HG03064 (cell line): ENCODE data around the gene DPH1.
A peak's percentile ranks its signal among the peaks of the same experiment; 100 is the strongest.

Experiments
- ATAC-seq: cut with Tn5 transposase; IDR thresholded peaks from one replicate; pipeline ENCODE4 v1.9.1; 2021; ENCODE audit warnings: low read depth; ENCODE audit not compliant: unreplicated experiment

The DPH1 gene

GRCh38 chr17:2025622-2026309 is 4.2 kb upstream of the DPH1 start:
- no peak for ATAC-seq

DNA sequence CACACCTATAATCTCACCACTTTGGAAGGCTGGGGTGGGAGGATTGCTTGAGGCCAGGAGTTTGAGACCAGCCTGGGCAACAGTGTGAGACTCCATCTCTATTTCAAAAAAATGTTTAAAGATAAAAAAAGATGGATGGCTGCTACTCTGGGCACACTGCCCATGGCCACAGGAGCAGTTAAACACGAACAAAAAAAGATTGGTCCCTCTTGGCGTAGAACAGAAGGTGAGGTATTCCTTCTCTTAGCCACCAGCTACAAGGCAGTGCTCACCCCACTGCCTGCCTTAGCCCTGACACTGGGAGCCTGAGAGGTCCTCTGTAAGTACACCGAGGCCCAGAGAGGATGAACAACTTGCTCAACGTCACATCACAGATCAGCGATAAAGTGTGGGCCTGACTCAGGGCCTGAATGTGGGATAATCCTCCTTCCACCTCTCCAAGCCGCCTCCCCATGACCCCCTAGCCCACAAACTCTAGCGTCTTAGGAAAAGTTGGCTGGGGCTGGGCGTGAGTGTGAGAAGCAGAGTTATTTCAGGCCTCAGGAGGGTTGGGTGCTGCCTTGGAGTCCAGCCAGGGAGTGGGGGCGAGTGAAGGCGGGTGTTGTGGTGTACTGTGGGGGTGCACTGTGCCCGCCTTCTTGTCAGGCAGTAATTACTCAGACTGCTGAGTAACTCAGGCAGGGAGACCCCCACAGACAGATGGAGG is 2.3 kb upstream of the DPH1 start:
- ATAC-seq: no peak

DNA sequence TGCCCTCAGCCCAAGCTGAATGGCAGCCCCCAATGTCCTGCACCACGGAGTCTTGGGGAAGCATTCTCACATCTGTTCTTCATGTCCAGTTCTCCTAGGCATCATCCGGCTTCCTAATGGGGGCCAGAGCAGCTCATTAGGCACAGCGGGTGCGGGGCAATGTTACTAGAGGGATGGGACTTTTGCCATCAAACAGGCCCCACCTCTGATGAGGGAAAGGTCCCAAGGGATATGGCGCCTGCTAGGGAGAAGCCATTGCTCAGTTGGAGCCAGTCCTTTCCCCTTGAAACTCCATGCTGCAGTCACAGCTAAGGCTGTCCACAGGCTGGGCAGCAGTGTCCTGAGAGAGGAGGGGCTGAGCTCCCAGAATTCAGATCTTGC is 1.7 kb upstream of the DPH1 start:
- ATAC-seq: no peak

DNA sequence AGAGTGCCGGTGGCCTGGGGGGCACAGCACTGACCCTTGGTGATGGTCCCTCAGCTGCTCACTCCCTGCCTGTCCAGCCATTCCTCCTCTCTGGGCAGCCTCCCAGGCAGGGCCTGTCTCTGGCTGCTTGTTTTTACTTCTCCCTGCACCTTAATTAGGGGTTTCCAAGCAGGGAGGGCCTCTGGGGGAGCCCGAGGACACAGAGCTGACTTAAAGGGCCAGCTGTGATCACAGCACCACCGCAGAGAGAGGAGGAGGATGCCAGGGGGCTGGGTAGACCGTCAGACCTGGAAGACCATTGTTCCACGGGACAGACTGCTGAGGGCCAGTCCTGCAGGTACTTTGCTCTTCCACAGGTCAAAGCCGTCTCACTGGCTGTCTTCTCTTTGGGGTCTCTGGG is 1.2 kb upstream of the DPH1 start:
- no peak for ATAC-seq

DNA sequence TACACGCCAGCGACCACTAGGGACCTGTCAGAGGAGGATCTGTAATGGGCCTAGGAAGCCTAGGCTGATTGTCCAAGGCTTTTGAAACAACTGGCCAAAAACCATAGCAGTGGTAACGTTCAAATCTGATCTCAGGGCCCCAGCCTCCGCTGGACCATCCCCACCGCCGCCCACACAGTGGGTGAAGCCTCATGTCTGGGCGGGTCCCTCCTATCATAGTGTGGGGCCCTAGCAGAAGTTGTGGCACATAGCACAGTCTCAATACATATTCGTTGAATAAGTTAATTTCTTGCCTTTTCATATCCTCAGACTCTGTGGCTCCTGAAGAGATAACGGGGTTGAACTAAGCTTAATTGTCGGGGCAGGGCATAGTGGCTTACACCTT is 818 bp downstream of the DPH1 start:
- no peak for ATAC-seq

DNA sequence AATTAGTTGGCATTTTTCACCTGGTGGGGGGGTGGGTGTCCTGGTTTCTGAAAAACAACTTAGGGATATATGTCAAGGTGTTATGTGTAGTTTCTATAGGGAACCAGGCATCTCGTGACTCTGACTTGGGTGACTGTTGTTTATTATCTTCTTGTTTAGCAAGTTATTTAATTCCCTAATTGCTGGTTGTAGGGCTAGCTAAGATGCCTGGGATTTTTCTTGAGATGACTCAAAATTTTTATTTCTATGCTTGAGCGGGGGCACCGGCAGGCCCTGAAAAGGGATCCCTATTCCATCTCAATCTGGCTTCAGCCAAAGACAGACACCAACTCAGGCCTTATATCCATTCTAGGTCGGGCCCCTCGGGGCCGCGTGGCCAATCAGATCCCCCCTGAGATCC is 3.2 kb downstream of the DPH1 start:
- no peak for ATAC-seq

- no peak for ATAC-seq
These were observed 4.2 kb downstream of the DPH1 start for GRCh38 chr17:2034157-2034556.

- ATAC-seq: no peak
These were observed 5.0 kb downstream of the DPH1 start for GRCh38 chr17:2034806-2035540.

- no peak for ATAC-seq
These were observed 5.9 kb downstream of the DPH1 start for GRCh38 chr17:2035541-2036488.

DNA sequence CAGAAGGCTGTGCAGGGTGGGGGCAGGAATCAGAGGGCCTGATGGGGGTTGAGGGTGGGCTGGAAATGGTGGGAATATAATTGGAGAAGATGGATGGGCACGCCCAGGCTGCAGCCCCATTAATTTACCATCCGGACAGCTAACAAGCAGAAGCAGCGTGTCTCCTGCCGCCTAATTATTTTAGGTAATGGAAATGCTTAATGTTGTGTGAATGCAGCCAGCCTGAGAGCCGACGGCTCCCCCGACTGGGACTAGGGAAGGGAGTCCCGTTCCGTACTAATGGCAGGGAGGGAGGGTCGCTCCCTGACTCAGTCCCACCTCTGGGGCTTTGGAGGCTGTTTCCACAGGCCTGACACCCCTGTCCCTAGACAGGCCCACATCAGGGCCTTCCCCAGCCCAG is 7.2 kb downstream of the DPH1 start:
- ATAC-seq: no peak

- ATAC-seq: no peak
These were observed 10.4 kb downstream of the DPH1 start for GRCh38 chr17:2040219-2040827.

- ATAC-seq: no peak
These were observed 11.1 kb downstream of the DPH1 start for GRCh38 chr17:2040942-2041560.

DNA sequence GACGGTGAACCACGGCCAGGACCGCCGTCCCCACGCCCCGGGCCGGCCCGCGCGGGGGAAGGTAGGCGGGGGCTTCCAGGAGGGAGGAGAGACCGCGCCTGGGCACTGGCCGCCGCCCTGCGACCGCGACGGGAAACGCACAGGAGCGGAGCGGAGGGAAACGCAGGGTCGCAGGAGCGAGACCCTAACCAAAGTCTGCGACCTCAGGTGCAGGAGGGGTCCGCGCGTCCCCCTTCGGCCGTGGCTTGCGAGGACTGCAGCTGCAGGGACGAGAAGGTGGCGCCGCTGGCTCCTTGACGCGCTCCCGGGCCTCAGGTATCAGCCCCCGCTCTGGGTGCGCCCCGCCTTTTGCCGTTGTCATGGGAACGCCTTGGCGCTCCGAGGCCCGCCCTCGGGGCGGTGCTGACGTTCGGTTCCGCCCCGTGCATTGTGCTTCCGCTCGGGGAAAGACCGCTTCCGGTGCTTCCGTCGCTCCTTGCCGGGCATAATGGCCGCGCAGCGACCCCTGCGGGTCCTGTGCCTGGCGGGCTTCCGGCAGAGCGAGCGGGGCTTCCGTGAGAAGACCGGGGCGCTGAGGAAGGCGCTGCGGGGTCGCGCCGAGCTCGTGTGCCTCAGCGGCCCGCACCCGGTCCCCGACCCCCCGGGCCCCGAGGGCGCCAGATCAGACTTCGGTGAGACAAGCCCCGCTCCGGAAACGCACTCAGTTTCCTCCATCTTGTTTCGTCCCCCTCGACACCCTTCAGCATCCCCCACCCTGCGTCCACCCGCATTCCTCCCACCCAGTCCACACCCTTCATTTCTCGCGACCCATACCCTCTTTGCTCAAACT is 11.8 kb downstream of the DPH1 start, which contains the start of gene OVCA2:
Gene OVCA2, plus strand, starts transcription at position 462 of the 829 bp plus-strand sequence. Its CDS starts 26 bp downstream, at position 488.
- peak; percentile 69 for ATAC-seq

DNA sequence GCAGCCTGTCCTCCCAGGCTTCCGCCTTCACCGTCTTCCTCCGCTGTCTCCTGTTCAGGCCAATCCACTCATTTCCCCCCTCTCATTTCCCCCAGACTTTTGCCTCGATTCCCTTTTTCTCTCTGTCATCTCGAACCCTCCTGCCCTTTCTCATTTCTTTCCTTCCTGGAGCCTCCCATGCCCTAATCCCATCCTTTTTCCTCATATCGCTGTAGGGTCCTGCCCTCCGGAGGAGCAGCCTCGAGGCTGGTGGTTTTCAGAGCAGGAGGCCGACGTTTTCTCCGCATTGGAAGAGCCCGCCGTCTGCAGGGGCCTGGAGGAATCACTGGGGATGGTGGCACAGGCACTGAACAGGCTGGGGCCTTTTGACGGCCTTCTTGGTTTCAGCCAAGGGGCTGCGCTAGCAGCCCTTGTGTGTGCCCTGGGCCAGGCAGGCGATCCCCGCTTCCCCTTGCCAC is 12.5 kb downstream of the DPH1 start:
- no peak for ATAC-seq

DNA sequence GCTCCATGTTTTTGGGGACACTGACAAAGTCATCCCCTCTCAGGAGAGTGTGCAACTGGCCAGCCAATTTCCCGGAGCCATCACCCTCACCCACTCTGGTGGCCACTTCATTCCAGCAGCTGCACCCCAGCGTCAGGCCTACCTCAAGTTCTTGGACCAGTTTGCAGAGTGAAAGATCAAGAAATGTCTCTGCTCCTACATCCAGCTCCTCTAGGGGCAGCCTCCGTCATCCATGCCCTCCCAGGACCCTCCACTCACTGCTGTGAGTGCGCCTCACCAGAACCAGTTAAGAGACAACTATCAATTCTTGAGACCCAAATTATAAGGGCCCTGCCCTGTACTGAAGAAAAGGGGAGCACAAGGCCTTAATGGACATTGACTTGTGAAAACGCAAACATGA is 13.0 kb downstream of the DPH1 start:
- no peak for ATAC-seq

DNA sequence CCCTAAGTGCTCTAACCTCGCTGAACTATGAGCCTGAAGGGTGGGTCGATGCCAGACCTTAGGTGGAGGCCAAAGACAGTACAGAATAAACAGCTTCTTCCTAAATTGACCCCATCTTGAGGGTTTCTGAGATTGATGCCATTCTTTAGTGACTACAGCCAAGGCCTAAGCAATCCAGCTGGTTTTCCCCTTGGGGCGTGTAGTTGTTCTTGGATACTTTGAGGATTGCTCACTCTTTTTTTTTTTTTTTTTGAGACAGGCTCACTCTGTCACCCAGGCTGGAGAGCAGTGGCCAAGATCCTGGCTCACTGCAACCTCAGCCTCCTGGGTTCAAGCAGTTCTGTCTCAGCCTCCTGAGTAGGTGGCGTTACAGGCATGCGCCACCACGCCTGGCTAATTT is 13.8 kb downstream of the DPH1 start:
- no peak for ATAC-seq

DNA sequence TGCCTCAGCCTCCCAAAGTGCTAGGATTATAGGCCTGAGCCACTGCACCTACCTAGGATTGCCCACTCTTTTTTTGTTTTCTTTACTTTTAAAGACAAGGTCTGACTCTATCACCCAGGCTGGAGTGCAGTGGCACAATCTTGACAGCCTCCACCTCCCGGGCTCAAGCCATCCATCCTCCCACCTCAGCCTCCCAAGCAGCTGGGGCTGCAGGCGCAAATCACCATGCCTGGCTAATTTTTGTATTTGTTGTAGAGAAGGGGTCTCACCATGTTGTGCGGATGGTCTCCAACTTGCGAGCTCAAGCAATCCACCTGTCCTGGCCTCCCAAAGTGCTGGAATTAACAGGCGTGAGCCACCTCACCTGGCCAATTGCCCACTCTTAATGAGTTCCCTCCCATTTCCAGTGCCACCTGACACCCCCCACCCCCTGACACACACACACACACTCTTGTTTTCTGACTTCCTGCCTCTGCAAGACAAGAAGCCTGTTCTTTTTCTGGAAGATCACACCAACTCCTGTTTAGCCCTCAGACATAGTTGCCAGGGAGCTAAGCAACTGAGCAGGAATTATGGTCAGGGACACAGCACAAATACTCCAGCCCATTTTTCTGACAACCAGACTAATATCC is 14.4 kb downstream of the DPH1 start:
- ATAC-seq: no peak

DNA sequence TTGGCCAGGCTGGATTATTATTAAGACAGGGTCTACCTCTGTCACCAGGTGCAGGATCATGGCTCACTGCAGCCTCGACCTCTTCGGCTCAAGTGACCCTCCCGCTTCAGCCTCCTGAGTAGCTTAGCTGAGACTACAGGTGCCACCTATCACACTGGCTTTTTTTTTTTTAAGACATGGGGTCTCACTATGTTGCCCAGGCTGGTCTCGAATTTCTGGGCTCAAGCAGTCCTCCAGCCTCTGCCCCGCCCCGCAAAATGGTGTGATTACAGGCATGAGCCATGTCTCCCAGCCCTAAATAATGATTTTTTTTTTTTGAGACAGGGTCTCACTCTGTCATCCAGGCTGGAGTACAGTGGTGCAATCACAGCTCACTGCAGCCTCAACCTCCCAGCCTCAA is 17.6 kb downstream of the DPH1 start:
- no peak for ATAC-seq
